Activated CD4-positive, alpha-beta T cell treated with anti-CD3 and anti-CD28 coated beads, Interleukin-2, amount 50 U/mL, for 1 hour (primary cell): ENCODE results near the gene ARMC2.
"Not testable (repeated sequence)": the region's sequence is repeated elsewhere in the genome, so short reads cannot be mapped to it uniquely, and the experiment has no call there.

Source experiments
- DNase-seq: peaks from one replicate; pipeline ENCODE4 v3.0.0-alpha.2; 2020

ARMC2 gene

DNA sequence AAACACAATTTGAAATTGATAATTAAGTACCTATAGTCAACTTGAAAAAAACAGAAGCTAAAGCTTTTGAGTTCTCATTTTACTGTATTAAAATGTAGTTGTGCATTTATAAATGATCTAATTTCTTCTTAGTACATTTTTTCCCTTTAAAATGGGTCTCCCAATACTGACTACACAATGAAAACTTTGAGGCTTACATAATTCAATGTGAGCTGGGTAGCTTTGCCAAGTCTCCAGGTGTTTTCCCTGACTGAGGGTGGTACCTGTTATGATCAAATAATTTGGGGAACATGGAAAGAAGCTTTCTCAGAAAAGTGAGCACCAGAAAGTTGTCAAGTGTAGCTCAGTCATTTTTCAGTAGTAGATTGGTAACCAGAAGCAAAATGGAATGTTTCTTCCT lies 74.3 kb downstream of the ARMC2 start:
- DNase-seq, result no peak

DNA sequence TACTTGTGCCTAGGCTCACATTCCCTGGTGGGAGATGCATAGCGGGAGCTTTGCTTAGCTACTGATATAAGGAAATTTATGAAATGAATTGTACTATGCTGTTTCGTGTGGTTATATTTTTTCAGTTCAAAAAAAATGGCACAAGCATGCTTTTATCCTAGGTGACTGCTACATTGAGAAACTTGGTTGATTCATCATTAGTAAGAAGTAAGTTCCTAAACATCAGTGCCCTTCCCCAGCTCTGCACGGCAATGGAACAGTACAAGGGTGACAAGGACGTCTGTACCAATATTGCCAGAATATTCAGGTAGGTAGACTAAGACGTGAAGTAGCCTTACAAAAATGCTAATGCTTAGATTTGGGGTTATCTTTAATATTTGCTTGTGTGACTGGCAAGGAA lies 79.7 kb downstream of the ARMC2 start:
- DNase-seq, result no peak

GRCh38 chr6:108928650-108929049 lies 80.4 kb downstream of the ARMC2 start:
- DNase-seq, result no peak

GRCh38 chr6:108931090-108931489 lies 82.9 kb downstream of the ARMC2 start:
- not testable (repeated sequence) for DNase-seq

- no peak for DNase-seq
Measured at GRCh38 chr6:108937170-108937569, 88.9 kb downstream of the ARMC2 start.

DNA sequence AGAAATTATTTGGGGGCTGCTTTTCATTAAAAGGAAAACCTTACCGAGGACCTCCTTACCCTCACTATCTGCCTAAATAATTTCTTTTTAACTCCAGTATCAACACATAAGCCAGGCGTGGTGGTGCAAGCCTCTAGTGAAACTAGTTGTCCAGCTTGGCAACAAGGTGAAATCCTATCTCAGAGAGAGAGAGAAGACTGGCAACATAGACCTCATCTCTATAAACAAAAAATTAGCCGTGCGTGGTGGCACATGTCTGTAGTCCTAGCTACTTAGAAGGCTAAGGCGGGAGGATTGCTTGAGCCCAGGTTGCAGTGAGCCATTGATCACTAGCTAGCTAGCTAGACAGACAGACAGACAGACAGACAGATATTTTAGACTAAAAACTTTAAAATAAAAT lies 92.5 kb downstream of the ARMC2 start:
- no peak for DNase-seq

DNA sequence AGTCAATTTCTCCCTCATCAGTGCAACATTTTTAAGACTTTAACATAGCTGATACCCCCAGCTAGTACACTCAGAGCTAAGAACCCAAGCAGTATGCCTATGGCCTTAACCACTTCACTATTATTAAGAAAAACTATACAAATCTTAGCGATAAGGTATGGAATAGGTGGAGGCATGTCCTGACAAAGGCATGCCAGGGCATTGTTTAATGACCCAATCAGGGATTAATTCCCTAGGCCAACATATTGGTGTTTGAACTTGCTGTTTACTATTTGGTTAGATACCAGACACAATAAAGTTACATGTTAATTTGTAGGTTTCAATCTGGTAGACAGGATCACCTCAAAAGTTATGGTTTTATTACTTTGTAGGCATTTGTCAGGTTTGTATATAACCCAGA lies 93.1 kb downstream of the ARMC2 start:
- no peak for DNase-seq

- DNase-seq, result no peak
Measured at GRCh38 chr6:108941859-108942258, 93.6 kb downstream of the ARMC2 start.

GRCh38 chr6:108942556-108943492 lies 94.6 kb downstream of the ARMC2 start:
- peak; percentile 53 for DNase-seq

- no peak for DNase-seq
Measured at GRCh38 chr6:108944071-108944470, 95.8 kb downstream of the ARMC2 start.

- DNase-seq, result no peak
Measured at GRCh38 chr6:108944707-108945680, 96.8 kb downstream of the ARMC2 start.

DNA sequence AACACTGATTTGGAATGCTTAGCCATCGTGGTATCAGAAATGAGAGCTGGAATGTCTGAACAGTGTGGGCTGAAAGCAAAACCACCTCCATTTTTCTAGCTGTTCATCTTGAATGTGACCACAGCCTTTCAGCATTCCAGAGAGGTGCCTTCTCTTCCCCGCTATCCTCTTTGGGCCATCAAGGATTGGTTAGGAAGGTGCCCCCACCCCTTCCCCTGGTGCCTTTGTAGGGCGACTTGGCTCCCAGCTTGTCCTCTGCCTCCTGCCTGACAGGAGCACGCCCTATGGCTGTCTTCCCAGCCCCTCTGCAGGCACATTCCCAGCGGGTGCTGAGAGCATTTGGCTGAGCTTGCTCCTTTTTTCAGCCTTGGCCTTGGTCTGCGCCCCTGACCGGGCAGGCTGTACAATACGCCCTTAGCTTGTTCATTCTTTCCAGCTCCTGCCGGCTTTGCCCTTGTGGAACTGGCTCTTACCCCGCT lies 97.5 kb downstream of the ARMC2 start:
- DNase-seq, result no peak

GRCh38 chr6:108946695-108947094 lies 98.5 kb downstream of the ARMC2 start:
- DNase-seq, result no peak

- DNase-seq, result no peak
Measured at GRCh38 chr6:108947114-108947854, 99.1 kb downstream of the ARMC2 start.

DNA sequence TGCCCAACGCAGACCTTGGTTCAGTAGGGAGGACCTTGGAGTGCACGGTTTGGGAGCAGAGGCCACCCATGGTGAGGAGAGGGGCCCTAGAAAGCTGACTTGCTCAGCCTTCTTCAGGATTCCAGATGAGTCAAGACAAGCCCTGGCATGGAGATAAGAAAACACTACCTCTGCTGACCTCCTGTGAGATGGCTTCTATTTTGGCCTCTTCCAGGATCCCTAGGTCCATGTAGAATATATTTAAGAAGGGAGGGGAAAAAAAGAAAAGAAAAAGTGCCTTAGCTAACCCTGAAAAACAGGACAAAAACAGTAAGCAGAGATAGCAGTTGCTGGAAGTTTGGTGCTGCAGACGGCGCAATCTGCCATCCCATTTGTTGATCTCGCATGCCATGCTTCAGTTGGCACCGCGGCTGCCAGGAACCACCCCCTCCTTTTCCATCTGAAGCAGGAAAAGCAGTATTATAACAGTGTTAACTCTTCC lies 100.0 kb downstream of the ARMC2 start:
- DNase-seq, result no peak

GRCh38 chr6:108951351-108951953 lies 103.2 kb downstream of the ARMC2 start:
- DNase-seq, result no peak

DNA sequence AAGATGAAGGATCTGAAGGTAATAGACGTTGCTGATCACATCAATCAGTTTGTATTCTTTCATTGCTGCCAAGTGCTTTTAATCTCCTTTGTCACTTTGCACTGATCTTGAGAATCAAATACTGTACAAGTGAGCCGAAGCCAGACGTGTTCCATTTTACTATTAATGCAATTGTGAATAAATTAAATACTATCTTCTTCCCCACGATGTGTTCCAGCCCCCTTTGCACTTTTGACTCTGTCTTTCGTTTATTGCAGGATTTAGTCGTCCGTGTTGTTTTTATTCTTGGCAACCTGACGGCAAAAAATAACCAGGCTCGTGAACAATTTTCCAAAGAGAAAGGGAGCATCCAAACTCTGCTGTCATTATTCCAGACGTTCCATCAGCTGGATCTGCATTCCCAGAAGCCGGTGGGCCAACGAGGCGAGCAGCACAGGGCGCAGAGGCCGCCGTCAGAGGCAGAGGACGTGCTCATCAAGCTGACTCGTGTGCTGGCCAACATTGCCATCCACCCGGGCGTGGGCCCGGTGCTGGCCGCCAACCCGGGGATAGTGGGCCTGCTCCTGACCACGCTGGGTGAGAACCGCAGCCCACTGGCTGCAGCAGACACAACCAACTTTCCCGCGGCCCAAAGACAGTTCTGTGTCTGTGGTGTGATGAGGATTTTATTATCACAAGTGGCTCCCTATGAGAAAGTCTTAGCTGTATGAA lies 104.7 kb downstream of the ARMC2 start:
- DNase-seq, result no peak

GRCh38 chr6:108953681-108954080 lies 105.5 kb downstream of the ARMC2 start:
- DNase-seq, result no peak

GRCh38 chr6:108955329-108955949 lies 107.2 kb downstream of the ARMC2 start:
- no peak for DNase-seq

- DNase-seq, result no peak
Measured at GRCh38 chr6:108957221-108957620, 109.0 kb downstream of the ARMC2 start.
